ENCODE results near the gene ANKRD34B.

GRCh38 chr5:80508844-80509243 is 61.2 kb downstream of the ANKRD34B start:
- TF ChIP-seq EZH2 (IDR thresholded peaks at IDR 0.05; ENCODE audit: insufficient read depth, low read length): no peak
- no peak for TF ChIP-seq CTCF (IDR thresholded peaks at IDR 0.05; ENCODE audit: insufficient read depth, low read depth, low read length)
